HCT116 (cell line): ENCODE measurements around the gene KTN1. TPM values are rescaled to one million over a fixed set of nuclear protein-coding genes. Genes with fewer than 3 reads are reported as not detected.

Experiments used
- ATAC-seq: fragments of 200-7000 bp; cut with Tn5 transposase; 2 replicates; pipeline ENCODE4 v1.9.1; 2020; ENCODE audit warnings: mild to moderate bottlenecking, moderate library complexity
- BruUV-seq: library from RNA; stranded (reverse); fragments of 400-500 nt; replicated peaks from 2 replicates; lab custom pipeline; 2021; lab: Mats Ljungman, UMichigan
- CTCF ChIA-PET: fragments of 300-600 bp; sonication (Branson Sonifier 250); formaldehyde crosslinking; loops from one replicate; lab custom pipeline; 2021; ENCODE audit warnings: antibody characterized with exemption; lab: Charles Lee
- POLR2A ChIA-PET: fragments of 300-600, 350-600 bp; sonication (Branson Sonifier 250); formaldehyde crosslinking; loops from one replicate; lab custom pipeline; 2021; ENCODE audit warnings: antibody characterized with exemption; lab: Charles Lee
- RAD21 ChIA-PET, 2 experiments: fragments of 300-600 bp; sonication (Branson Sonifier 250); formaldehyde crosslinking; loops; one replicate each; lab custom pipeline; 2023; ENCODE audit warnings: low total read pairs in 2 of 2; ENCODE audit not compliant: uncharacterized antibody in 2 of 2, unreplicated experiment in 2 of 2, low non-redundant PET in 1 of 2; lab: Charles Lee
- DNase-seq: peaks from one replicate; pipeline ENCODE4 v3.0.0-alpha.2; 2010; ENCODE audit warnings: low read depth, low spot score
- H2AFZ ChIP-seq: fragments of 200-600 bp; shearing (Covaris generic), sonication (generic); 2 replicates; pipeline ENCODE4 v1.6.1; 2017; ENCODE audit warnings: low read depth, mixed run types, mixed read lengths, antibody characterized with exemption, low read length; ENCODE audit not compliant: poor library complexity, severe bottlenecking
- H3K27ac ChIP-seq: 2 replicates; pipeline ENCODE4 v1.5.1; 2012; ENCODE audit warnings: low read depth, low read length
- H3K27me3 ChIP-seq: fragments of 200-600 bp; sonication (generic); 2 replicates; pipeline ENCODE4 v1.6.1; 2016; ENCODE audit warnings: mixed run types, low read length, mixed read lengths; ENCODE audit not compliant: insufficient read depth
- H3K36me3 ChIP-seq, 2 experiments: fragments of 200-500 bp in 1 of 2; fragments of 200-600 bp in 1 of 2; sonication (Bioruptor generic) in 1 of 2; sonication (generic) in 1 of 2; 2 replicates each; pipeline versions ENCODE4 v1.5.1 to v1.6.1; 2014 to 2016; ENCODE audit warnings: low read length in 2 of 2, inconsistent platforms in 1 of 2, mixed read lengths in 1 of 2, mixed run types in 1 of 2; ENCODE audit not compliant: insufficient read depth in 2 of 2, control insufficient read depth in 1 of 2
- H3K4me1 ChIP-seq, 2 experiments: fragments of 200-600 bp in 1 of 2; sonication (generic) in 1 of 2; 2 replicates each; pipeline versions ENCODE4 v1.5.1 to v1.6.1; 2012 to 2017; ENCODE audit warnings: low read length in 2 of 2, inconsistent platforms in 1 of 2, mild to moderate bottlenecking in 1 of 2, mixed read lengths in 1 of 2, mixed run types in 1 of 2, moderate library complexity in 1 of 2; ENCODE audit not compliant: insufficient read depth in 2 of 2, control insufficient read depth in 1 of 2
- H3K4me2 ChIP-seq: fragments of 200-600 bp; sonication (generic); 2 replicates; pipeline ENCODE4 v1.6.1; 2017; ENCODE audit warnings: mixed run types, low read length, mixed read lengths
- H3K4me3 ChIP-seq, 2 experiments: fragments of 200-600 bp in 1 of 2; sonication (generic) in 1 of 2; replicated peaks in 1 of 2; 2 replicates each; pipeline ENCODE4 v1.5.1; 2011 to 2016; ENCODE audit warnings: low read length in 2 of 2, control low read depth in 1 of 2, low read depth in 1 of 2, mild to moderate bottlenecking in 1 of 2, mixed read lengths in 1 of 2, mixed run types in 1 of 2
- H3K79me2 ChIP-seq: fragments of 200-600 bp; sonication (generic); 2 replicates; pipeline ENCODE4 v1.6.1; 2017; ENCODE audit warnings: mild to moderate bottlenecking, mixed run types, low read length, moderate library complexity, mixed read lengths; ENCODE audit not compliant: insufficient read depth
- H3K9ac ChIP-seq: fragments of 200-600 bp; sonication (generic); 2 replicates; pipeline ENCODE4 v1.6.1; 2016; ENCODE audit warnings: low read length, mixed read lengths
- H3K9me2 ChIP-seq: fragments of 200-600 bp; sonication (generic), shearing (Covaris generic); 2 replicates; pipeline ENCODE4 v1.6.1; 2017; ENCODE audit warnings: mixed run types, mild to moderate bottlenecking, moderate library complexity; ENCODE audit not compliant: insufficient read depth
- H3K9me3 ChIP-seq, 2 experiments: fragments of 200-500 bp in 1 of 2; fragments of 200-600 bp in 1 of 2; sonication (Bioruptor generic) in 1 of 2; sonication (generic) in 1 of 2; 2 replicates each; pipeline ENCODE4 v1.6.1; 2014 to 2017; ENCODE audit warnings: low read length in 2 of 2, mixed read lengths in 2 of 2, inconsistent platforms in 1 of 2, low read depth in 1 of 2, mild to moderate bottlenecking in 1 of 2, mixed run types in 1 of 2, moderate library complexity in 1 of 2; ENCODE audit not compliant: control insufficient read depth in 1 of 2, insufficient read depth in 1 of 2
- H4K20me1 ChIP-seq: fragments of 200-600 bp; sonication (generic), shearing (Covaris generic); 2 replicates; pipeline ENCODE4 v1.6.1; 2017; ENCODE audit warnings: mixed run types, mild to moderate bottlenecking, moderate library complexity; ENCODE audit not compliant: insufficient read depth
- ELF1 ChIP-seq: IDR thresholded peaks from 2 replicates; pipeline ENCODE4 v1.6.1; 2012; ENCODE audit warnings: low read depth, borderline replicate concordance
- EZH2 ChIP-seq: fragments of 200-600 bp; sonication (generic); IDR thresholded peaks from 2 replicates; pipeline ENCODE4 v1.6.1; 2017; ENCODE audit warnings: antibody characterized with exemption, mixed run types
- EZH2phosphoT487 ChIP-seq: fragments of 200-600 bp; IDR thresholded peaks from 2 replicates; pipeline ENCODE4 v1.6.1; 2018; ENCODE audit warnings: antibody characterized with exemption, borderline replicate concordance
- FOSL1 ChIP-seq: IDR thresholded peaks from 2 replicates; pipeline ENCODE4 v1.6.1; 2012; ENCODE audit warnings: low read depth
- JUND ChIP-seq: IDR thresholded peaks from 2 replicates; pipeline ENCODE4 v1.6.1; 2012
- POLR2A ChIP-seq: IDR thresholded peaks from 2 replicates; pipeline ENCODE4 v1.7.0; 2011; ENCODE audit warnings: borderline replicate concordance; ENCODE audit not compliant: insufficient read depth, insufficient read length; ENCODE audit errors: extremely low read depth
- POLR2AphosphoS5 ChIP-seq: IDR thresholded peaks from 2 replicates; pipeline ENCODE4 v1.6.1; 2011; ENCODE audit warnings: mild to moderate bottlenecking, low read depth, low read length, moderate library complexity
- SIN3A ChIP-seq: IDR thresholded peaks from 2 replicates; pipeline ENCODE4 v1.6.1; 2012; ENCODE audit warnings: low read depth
- SP1 ChIP-seq: IDR thresholded peaks from 2 replicates; pipeline ENCODE4 v1.6.1; 2012; ENCODE audit warnings: low read depth
- SRF ChIP-seq: IDR thresholded peaks from 2 replicates; pipeline ENCODE4 v1.6.1; 2012; ENCODE audit warnings: low read depth
- TCF7L2 ChIP-seq: IDR thresholded peaks from 2 replicates; pipeline ENCODE4 v1.7.0; 2011; ENCODE audit warnings: borderline replicate concordance, inconsistent platforms; ENCODE audit not compliant: insufficient read depth, insufficient read length; ENCODE audit errors: extremely low read depth
- YY1 ChIP-seq: IDR thresholded peaks from 2 replicates; pipeline ENCODE4 v1.6.1; 2011; ENCODE audit warnings: low read length, low read depth, moderate library complexity, mild to moderate bottlenecking; ENCODE audit not compliant: insufficient replicate concordance; ENCODE audit errors: extremely low read depth
- ZFX ChIP-seq: fragments of 450-650 bp; IDR thresholded peaks from 2 replicates; pipeline ENCODE4 v1.6.1; 2017
- ZNF274 ChIP-seq: fragments of 200-500 bp; sonication (Bioruptor generic); IDR thresholded peaks from 2 replicates; pipeline ENCODE4 v1.6.1; 2014; ENCODE audit warnings: mild to moderate bottlenecking, low read depth, low read length, inconsistent platforms
- intact Hi-C: fragments of 100-400 bp; cut with micrococcal nuclease; formaldehyde crosslinking; loops from 2 replicates; pipeline ENCODE4 v1.10.0; 2022
- total RNA-seq: library from RNA; stranded (reverse); gene quantifications from one replicate; pipeline ENCODE4 v1.2.1, GENCODE V29; 2021; ENCODE audit not compliant: unreplicated experiment
- TF ChIP-seq, protein P1 (sequence below): IDR thresholded peaks from 2 replicates; pipeline ENCODE4 v1.6.1; 2012; ENCODE audit warnings: low read depth
- TF ChIP-seq, protein P2 (sequence below), 3 experiments: fragments of 200-600 bp in 1 of 3; sonication (generic) in 1 of 3; IDR thresholded peaks in 2 of 3; conservative IDR thresholded peaks in 1 of 3; 2 replicates each; pipeline ENCODE4 v1.5.1; 2012 to 2017; ENCODE audit warnings: low read depth in 2 of 3, low read length in 2 of 3, antibody characterized with exemption in 1 of 3, borderline replicate concordance in 1 of 3, control low read depth in 1 of 3, mild to moderate bottlenecking in 1 of 3, mixed read lengths in 1 of 3, mixed run types in 1 of 3, moderate library complexity in 1 of 3; ENCODE audit not compliant: insufficient read depth in 1 of 3
- TF ChIP-seq, protein P3 (sequence below): IDR thresholded peaks from 2 replicates; pipeline ENCODE4 v1.6.1; 2012
- TF ChIP-seq, protein P4 (sequence below): IDR thresholded peaks from 2 replicates; pipeline ENCODE4 v1.6.1; 2012

Gene KTN1
- total RNA-seq, 1 experiment from 2014 or later = 105 TPM

DNA sequence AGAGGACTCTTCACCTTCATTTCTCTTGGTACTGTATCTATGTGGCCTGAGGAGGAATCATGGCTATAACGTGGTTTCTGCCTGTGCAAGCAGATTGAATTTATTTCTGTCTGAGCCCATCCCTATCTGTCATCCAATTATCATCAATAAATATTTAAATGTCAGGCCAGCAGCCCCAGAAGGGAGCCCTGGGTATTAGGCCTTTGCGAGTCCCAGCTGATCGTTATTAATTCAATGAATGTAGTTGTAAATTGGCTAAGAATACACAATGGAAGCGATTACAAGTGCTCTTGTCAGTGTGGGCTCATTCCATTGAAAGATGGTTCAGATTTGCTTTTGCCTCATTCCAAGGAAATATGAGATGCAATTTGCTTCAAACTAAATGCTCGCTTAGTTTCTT is 142.0 kb downstream of the KTN1 start:
- no peak overlapping the region for H3K4me2 ChIP-seq
- H3K9me3 ChIP-seq = no peaks in the 10 kb centered on the region
- H3K4me3 ChIP-seq = no peak overlapping the region
- POLR2A ChIA-PET = no interaction called here
- H3K4me1 ChIP-seq = peaks cover 0 to 5% of the 10 kb centered on the region in 2 experiments; a peak in 1 of 4 replicates
- no peak overlapping the region for H2AFZ ChIP-seq
- TF ChIP-seq SRF (no peak), JUND (no peak), POLR2A (no peak), YY1 (no peak), SIN3A (no peak), EZH2 (no peak), ELF1 (no peak), TCF7L2 (no peak), FOSL1 (no peak), EZH2phosphoT487 (no peak), ZFX (no peak), SP1 (no peak), POLR2AphosphoS5 (no peak), ZNF274 (no peak)
- TF ChIP-seq, protein P1, sequence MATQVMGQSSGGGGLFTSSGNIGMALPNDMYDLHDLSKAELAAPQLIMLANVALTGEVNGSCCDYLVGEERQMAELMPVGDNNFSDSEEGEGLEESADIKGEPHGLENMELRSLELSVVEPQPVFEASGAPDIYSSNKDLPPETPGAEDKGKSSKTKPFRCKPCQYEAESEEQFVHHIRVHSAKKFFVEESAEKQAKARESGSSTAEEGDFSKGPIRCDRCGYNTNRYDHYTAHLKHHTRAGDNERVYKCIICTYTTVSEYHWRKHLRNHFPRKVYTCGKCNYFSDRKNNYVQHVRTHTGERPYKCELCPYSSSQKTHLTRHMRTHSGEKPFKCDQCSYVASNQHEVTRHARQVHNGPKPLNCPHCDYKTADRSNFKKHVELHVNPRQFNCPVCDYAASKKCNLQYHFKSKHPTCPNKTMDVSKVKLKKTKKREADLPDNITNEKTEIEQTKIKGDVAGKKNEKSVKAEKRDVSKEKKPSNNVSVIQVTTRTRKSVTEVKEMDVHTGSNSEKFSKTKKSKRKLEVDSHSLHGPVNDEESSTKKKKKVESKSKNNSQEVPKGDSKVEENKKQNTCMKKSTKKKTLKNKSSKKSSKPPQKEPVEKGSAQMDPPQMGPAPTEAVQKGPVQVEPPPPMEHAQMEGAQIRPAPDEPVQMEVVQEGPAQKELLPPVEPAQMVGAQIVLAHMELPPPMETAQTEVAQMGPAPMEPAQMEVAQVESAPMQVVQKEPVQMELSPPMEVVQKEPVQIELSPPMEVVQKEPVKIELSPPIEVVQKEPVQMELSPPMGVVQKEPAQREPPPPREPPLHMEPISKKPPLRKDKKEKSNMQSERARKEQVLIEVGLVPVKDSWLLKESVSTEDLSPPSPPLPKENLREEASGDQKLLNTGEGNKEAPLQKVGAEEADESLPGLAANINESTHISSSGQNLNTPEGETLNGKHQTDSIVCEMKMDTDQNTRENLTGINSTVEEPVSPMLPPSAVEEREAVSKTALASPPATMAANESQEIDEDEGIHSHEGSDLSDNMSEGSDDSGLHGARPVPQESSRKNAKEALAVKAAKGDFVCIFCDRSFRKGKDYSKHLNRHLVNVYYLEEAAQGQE = no peak
- TF ChIP-seq, protein P2, sequence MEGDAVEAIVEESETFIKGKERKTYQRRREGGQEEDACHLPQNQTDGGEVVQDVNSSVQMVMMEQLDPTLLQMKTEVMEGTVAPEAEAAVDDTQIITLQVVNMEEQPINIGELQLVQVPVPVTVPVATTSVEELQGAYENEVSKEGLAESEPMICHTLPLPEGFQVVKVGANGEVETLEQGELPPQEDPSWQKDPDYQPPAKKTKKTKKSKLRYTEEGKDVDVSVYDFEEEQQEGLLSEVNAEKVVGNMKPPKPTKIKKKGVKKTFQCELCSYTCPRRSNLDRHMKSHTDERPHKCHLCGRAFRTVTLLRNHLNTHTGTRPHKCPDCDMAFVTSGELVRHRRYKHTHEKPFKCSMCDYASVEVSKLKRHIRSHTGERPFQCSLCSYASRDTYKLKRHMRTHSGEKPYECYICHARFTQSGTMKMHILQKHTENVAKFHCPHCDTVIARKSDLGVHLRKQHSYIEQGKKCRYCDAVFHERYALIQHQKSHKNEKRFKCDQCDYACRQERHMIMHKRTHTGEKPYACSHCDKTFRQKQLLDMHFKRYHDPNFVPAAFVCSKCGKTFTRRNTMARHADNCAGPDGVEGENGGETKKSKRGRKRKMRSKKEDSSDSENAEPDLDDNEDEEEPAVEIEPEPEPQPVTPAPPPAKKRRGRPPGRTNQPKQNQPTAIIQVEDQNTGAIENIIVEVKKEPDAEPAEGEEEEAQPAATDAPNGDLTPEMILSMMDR (IDR thresholded peaks at IDR 0.05 in 2 of 3, conservative IDR thresholded peaks at IDR 0.05 in 1 of 3; ENCODE audit: borderline replicate concordance in 1 of 3, insufficient read depth in 1 of 3, low read depth in 2 of 3, low read length in 2 of 3) = no peak
- TF ChIP-seq, protein P3, sequence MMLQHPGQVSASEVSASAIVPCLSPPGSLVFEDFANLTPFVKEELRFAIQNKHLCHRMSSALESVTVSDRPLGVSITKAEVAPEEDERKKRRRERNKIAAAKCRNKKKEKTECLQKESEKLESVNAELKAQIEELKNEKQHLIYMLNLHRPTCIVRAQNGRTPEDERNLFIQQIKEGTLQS = no peak
- TF ChIP-seq, protein P4, sequence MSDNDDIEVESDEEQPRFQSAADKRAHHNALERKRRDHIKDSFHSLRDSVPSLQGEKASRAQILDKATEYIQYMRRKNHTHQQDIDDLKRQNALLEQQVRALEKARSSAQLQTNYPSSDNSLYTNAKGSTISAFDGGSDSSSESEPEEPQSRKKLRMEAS = no peak
- H3K9me2 ChIP-seq = no peaks in the 10 kb centered on the region
- intact Hi-C loops = no loop called here
- ATAC-seq = no peak
- H4K20me1 ChIP-seq = no peaks in the 10 kb centered on the region
- DNase-seq = no peak
- CTCF ChIA-PET = no interaction called here
- no peak overlapping the region for H3K9ac ChIP-seq
- RAD21 ChIA-PET = no interaction called here
- H3K27me3 ChIP-seq = no peaks in the 10 kb centered on the region
- H3K79me2 ChIP-seq = no peaks in the 10 kb centered on the region
- no TSS peak for BruUV-seq
- H3K36me3 ChIP-seq = no peaks in the 10 kb centered on the region
- no peak overlapping the region for H3K27ac ChIP-seq
